NCI-H2107 (cell line): ENCODE data around the gene TSPAN17.
A peak's percentile ranks its signal among the peaks of the same experiment; 100 is the strongest.

ENCODE experiments used
- DNase-seq: peaks from one replicate; lab custom pipeline; 2025; lab: John Stamatoyannopoulos, UW

The TSPAN17 gene

DNA sequence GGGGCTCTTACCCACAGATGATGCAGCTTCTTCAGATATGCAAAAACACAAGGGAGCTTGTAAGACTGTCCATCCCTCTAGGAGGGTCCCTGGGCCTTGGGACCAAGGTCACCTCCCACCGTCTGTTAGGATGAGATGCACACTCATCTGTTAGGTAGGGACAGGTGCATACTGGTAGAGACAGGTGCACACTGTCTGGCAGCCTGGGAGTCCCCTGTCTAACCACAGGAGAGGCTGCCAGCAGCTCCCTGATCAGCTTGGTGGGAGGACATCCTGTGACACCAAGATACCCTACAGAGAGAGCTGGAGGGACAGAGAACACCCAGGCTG lies 13.2 kb downstream of the TSPAN17 start:
- no peak for DNase-seq

DNA sequence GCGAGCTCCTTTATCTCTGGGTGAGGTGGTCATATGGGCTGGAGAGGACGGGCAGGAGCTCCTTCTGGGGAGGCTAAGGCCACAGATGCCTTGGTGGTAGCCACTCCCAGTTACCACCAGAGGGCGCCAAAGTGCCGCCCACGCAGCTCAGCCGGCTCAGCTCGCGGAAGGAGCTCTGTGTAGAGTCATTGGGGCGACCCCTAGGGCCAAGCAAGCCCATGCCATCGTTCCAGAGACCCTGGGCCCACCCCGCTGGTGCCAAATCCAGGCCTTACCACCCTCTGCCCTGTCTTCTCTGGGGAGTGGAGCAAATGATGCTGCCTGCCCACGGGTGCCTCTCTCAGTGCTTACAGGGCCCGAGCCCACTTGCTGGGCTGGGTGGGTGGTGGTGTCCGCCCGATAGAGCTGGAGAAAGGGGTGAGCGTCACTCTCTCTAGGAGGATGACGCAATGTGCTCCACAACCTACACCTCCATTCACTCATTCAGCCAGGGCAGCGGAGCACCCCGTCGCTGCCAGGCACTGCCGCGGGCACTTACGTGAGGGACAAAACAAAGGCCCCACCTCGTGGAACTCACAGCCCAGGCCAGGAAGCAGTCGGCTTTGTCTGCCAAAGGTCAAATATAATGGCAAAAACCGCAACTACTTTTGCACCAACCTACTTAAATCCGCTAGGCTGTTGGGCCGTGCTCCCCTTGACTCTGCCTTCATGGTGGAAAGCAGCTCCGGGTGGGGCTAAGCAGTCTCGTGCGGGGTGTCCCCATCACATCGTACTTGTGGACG lies 13.8 kb downstream of the TSPAN17 start:
- peak; percentile 13 for DNase-seq

GRCh38 chr5:176661676-176662075 lies 14.4 kb downstream of the TSPAN17 start:
- DNase-seq: no peak

- DNase-seq: no peak
Observed at GRCh38 chr5:176662371-176663333, 15.4 kb downstream of the TSPAN17 start.

DNA sequence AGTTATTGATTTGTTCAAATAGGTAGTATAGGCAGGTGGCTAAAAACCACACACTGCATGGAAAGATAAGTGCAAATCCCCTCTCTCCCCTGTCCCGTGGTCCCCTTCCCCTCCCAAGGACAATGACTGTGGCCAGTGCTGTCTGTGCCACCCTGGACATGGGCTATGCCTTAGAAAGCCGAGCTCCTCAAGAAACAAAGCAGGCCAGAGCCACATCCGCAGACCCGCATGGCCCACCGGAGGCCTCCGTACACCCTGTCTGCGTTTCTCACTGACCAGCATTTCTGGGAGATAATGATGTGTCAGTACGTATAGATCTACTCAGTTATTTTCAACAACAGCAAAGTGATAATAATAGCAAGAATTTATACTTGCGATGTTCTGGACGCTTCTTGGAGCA lies 16.3 kb downstream of the TSPAN17 start:
- no peak for DNase-seq

GRCh38 chr5:176664479-176664878 lies 17.2 kb downstream of the TSPAN17 start:
- no peak for DNase-seq

DNA sequence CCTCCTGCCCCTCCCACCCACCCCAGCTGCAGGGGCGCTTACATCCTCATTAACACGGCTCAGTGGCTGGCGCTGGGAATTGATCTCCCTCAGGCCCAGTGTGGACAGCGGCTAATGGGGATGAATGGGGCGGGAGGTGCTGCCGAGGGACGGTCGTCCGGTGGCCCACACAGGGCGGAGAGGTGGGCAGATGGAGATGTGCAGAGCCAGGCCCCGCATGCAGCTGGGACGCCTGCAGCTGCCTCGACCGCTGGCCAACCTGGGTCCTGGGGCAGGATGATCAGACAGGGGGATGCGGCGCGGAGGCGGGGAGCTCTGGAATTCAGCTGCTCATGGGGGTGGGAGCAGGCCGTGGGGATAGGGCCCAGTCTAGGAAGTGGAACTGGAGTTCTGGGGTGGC lies 17.6 kb downstream of the TSPAN17 start:
- no peak for DNase-seq

GRCh38 chr5:176665517-176665916 lies 18.2 kb downstream of the TSPAN17 start:
- no peak for DNase-seq

DNA sequence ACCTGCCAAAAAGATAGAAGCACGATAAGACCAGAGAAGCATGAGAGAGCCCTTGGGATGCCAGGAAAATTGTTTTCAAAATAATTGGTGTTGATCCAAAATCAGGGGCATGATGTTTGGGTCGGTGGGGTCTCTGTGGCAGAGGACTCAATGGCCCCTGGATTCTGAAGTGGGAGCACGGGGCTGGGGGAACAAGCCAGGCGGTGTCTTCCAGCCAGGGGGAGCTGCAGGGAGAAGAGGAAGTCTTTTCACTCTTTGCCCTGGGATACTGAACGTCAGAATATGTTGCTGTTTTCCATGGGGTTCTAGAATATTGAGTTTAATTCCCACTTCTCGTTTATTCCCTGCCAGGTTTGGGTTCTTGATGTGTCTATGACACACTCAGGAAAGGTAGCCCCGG lies 20.4 kb downstream of the TSPAN17 start:
- no peak for DNase-seq

GRCh38 chr5:176670449-176670848 lies 23.2 kb downstream of the TSPAN17 start:
- DNase-seq: no peak

DNA sequence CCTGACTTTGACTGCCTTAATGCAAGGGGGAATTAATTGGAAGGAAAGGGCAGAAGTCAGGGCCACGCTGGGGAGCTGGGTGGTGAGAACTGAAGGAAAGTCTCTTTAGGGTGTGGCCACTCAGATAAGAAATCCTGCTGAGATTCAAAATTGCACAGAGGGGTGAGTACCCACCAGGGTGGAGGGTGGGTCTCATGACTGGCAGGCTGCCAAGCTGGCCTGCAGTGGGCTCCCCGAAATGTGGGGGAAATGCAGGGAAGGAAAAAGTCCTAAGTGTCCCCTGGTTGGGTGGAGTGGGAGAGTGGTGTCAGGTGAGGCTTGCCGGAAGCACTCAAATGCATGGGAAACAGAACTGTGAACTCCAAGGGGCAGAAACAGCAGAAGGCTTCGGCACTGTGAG lies 24.1 kb downstream of the TSPAN17 start:
- DNase-seq: no peak

GRCh38 chr5:176671890-176672747 lies 24.8 kb downstream of the TSPAN17 start:
- no peak for DNase-seq

DNA sequence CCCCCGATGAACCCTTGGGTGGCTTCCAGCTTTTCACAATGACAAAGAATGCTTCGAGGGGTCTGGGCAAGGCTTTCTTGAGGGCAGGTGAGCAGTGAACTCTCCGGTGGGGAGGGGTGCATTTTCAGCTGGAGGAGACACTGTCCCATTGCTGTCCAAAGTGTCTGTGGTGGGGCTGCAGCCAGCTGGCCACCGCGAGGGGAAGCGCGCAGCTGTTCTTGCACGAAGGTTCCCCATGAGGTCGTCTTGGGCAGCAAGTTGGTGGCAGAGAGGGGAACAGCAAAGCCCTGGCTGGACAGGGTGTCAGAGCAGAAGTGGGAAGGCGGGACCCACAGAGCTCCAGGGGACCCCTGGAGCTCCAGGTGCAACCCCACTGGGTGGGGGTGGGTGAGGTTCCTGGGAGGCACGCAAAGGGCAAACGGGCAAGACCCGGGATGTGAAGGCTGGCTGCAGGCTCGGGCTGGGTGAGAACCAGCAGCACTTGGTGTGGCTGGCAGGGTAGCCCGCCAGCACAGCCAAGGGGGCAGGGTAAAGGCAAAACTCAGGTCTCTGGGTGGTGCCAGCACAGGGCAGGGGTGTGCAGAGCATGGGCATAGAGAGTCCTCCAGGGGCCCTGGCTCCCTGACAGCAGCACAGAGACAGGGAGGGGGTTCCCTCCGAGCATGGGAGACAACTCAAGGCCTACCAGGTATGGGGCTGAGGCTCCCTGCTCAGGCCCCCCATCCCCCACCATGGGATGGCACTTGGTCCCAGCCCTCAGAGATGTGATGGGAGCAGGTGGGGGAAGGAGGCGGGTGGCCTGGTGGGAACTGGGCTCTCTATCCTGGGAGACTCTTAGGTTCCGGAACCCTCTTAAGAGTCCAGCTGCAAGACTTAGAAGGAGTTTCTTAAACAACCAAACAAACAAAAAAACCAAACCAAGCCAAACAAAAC lies 26.6 kb downstream of the TSPAN17 start:
- no peak for DNase-seq

DNA sequence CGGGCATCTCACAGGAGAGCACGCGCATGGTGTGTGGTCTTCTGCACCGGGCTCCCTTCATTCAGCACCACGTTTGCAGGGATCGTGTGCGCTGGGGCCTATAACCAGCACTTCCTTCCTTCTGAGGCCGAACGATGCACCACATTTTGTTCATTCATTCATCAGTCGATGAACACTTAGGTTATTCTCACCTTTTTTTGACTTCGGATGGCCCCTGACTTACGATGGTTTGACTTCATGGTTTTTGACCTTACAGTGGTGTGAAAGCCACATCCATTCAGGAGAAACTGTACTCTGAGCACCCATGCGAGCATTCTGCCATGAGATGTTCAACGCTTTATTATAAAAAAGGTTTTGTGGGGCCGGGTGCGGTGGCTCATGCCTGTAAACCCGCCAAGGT lies 27.5 kb downstream of the TSPAN17 start:
- DNase-seq: no peak

GRCh38 chr5:176675676-176676360 lies 28.5 kb downstream of the TSPAN17 start:
- no peak for DNase-seq

- no peak for DNase-seq
Observed at GRCh38 chr5:176676361-176676824, 29.1 kb downstream of the TSPAN17 start.

GRCh38 chr5:176677209-176677939 lies 30.1 kb downstream of the TSPAN17 start:
- no peak for DNase-seq

DNA sequence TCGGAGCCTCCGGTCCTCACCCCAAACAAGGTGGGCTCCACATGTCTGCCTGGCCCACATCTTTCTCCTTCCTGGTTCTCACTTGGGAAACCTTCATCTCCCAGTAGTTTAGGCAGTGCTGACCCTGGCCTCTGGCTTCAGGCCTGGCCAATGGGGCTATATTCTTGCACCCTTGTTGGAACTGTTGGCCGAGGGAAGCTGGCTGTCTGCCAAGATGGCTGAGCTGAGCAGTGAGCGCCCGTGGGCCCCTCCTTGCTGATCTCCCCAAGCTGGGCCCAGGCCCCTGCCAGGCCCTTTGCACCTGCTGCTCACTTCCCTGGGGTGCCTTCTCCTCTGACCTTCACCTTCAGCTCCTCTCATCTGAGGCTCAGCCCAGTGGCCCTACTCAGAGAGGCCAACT lies 31.3 kb downstream of the TSPAN17 start:
- no peak for DNase-seq

DNA sequence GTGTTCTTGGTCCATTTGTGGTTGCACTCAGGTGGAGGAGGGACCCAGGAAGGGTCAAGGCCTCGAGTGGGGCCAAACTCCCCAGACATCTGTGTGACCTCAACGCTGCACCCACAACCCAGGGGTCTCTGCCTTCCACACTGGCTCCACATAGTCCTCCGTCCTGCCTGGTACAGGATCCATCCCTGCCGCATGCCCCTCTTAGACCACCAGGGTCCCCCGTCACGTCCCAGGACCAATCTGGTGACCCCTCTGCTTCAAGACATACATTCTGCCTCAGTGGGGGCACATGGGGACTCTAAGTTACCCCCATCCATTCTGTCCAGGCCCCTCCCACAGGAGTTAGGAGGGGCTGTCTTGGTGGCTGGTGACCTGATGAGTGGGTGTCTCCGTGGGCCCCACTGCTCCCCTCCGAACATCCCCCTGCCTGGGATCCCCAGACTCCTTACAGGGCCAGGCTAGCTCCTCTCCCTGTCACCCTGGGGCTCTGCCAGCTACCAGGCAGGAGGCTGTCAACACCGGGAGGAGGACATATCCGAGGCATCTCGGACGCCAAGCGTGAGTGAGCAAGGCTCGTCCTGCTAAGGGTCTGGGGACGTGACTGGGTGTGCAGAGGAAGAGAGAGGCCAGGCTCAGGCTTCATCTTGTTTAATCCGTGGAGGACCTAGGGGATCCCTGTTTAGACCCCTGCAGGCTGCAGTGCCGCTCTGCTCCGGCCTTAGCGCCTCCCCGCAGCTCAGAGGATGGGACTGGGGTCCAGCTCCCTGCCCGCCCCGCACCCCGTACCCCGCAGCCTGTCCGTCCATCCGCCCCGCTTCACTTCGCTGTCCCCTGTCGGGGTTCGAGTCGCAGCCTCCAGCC lies 32.3 kb downstream of the TSPAN17 start:
- DNase-seq: no peak
